22Rv1 (cell line): Measurements from ENCODE around the gene PTCH1.

ENCODE experiments used
- ZFX ChIP-seq: fragments of 450-650 bp; IDR thresholded peaks from 2 replicates; pipeline ENCODE4 v1.6.1; 2017; ENCODE audit warnings: antibody characterized with exemption, borderline replicate concordance
- TF ChIP-seq, protein P1 (sequence below): fragments of 450-650 bp; IDR thresholded peaks from 2 replicates; pipeline ENCODE4 v1.5.1; 2017; ENCODE audit warnings: mild to moderate bottlenecking

GRCh38 chr9:95488954-95489353, 27.8 kb downstream of the PTCH1 start:
- TF ChIP-seq, protein P1, sequence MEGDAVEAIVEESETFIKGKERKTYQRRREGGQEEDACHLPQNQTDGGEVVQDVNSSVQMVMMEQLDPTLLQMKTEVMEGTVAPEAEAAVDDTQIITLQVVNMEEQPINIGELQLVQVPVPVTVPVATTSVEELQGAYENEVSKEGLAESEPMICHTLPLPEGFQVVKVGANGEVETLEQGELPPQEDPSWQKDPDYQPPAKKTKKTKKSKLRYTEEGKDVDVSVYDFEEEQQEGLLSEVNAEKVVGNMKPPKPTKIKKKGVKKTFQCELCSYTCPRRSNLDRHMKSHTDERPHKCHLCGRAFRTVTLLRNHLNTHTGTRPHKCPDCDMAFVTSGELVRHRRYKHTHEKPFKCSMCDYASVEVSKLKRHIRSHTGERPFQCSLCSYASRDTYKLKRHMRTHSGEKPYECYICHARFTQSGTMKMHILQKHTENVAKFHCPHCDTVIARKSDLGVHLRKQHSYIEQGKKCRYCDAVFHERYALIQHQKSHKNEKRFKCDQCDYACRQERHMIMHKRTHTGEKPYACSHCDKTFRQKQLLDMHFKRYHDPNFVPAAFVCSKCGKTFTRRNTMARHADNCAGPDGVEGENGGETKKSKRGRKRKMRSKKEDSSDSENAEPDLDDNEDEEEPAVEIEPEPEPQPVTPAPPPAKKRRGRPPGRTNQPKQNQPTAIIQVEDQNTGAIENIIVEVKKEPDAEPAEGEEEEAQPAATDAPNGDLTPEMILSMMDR, result no peak
- no peak for TF ChIP-seq ZFX
